GM19239 (cell line): Measurements from ENCODE around the gene MAP2K3.
"Not testable (repeated sequence)": the region's sequence is repeated elsewhere in the genome, so short reads cannot be mapped to it uniquely, and the experiment has no call there.

Experiments
- DNase-seq: peaks from one replicate; pipeline ENCODE4 v3.0.0; 2011; ENCODE audit warnings: low spot score; ENCODE audit not compliant: insufficient read length
- FAIRE-seq: peaks from 2 replicates; lab custom pipeline; 2011; peaks lifted over from hg19 to GRCh38; lab: Jason Lieb, UNC

MAP2K3 gene

GRCh38 chr17:21294321-21295035 lies 10.0 kb downstream of the MAP2K3 start:
- DNase-seq (no peak), FAIRE-seq (no peak)

GRCh38 chr17:21295036-21295952 lies 10.8 kb downstream of the MAP2K3 start:
- no peak for FAIRE-seq
- DNase-seq, result no peak

GRCh38 chr17:21296097-21297025 lies 11.8 kb downstream of the MAP2K3 start:
- no peak for FAIRE-seq
- DNase-seq, result no peak

- FAIRE-seq, result no peak
Measured at GRCh38 chr17:21297026-21297520, 12.6 kb downstream of the MAP2K3 start.

GRCh38 chr17:21297597-21297996 lies 13.1 kb downstream of the MAP2K3 start:
- DNase-seq, result no peak
- FAIRE-seq, result no peak

More at GRCh38 chr17:21297026-21297520, 12.6 kb downstream of the MAP2K3 start:
- no peak for DNase-seq

- FAIRE-seq (no peak), DNase-seq (no peak)
Measured at GRCh38 chr17:21298056-21298982, 13.8 kb downstream of the MAP2K3 start.

- DNase-seq (no peak), FAIRE-seq (no peak)
Measured at GRCh38 chr17:21298983-21299519, 14.5 kb downstream of the MAP2K3 start.

- FAIRE-seq, result no peak
- no peak for DNase-seq
Measured at GRCh38 chr17:21299981-21300600, 15.6 kb downstream of the MAP2K3 start.

- no peak for DNase-seq
- no peak for FAIRE-seq
Measured at GRCh38 chr17:21300601-21301571, 16.4 kb downstream of the MAP2K3 start.

GRCh38 chr17:21301593-21302550 lies 17.4 kb downstream of the MAP2K3 start:
- DNase-seq (no peak), FAIRE-seq (no peak)

- FAIRE-seq, result no peak
Measured at GRCh38 chr17:21302711-21303425, 18.4 kb downstream of the MAP2K3 start.

GRCh38 chr17:21303441-21304065 lies 19.0 kb downstream of the MAP2K3 start:
- no peak for DNase-seq
- no peak for FAIRE-seq

More at GRCh38 chr17:21302711-21303425, 18.4 kb downstream of the MAP2K3 start:
- no peak for DNase-seq

- DNase-seq (no peak), FAIRE-seq (no peak)
Measured at GRCh38 chr17:21304091-21304490, 19.6 kb downstream of the MAP2K3 start.

- not testable (repeated sequence) for FAIRE-seq, DNase-seq
Measured at GRCh38 chr17:21304551-21305151, 20.1 kb downstream of the MAP2K3 start.
